ENCODE results near the gene SEC62.

The SEC62 gene

GRCh38 chr3:169953462-169954141 lies 13.0 kb upstream of the SEC62 start:
- TF ChIP-seq ZNF274 (IDR thresholded peaks at IDR 0.05; ENCODE audit: low read depth, low read length) = no peak
- H3K4me3 ChIP-seq (ENCODE audit: low read length) = no peak overlapping the region

GRCh38 chr3:169954142-169954756 lies 12.4 kb upstream of the SEC62 start:
- no peak for TF ChIP-seq ZNF274 (IDR thresholded peaks at IDR 0.05; ENCODE audit: low read depth, low read length)
- peak overlapping the region; percentile 51; the same call in 1 of the 2 replicates for H3K4me3 ChIP-seq (ENCODE audit: low read length)

- TF ChIP-seq ZNF274 (IDR thresholded peaks at IDR 0.05; ENCODE audit: low read depth, low read length) = no peak
- no peak overlapping the region for H3K4me3 ChIP-seq (ENCODE audit: low read length)
These were observed 11.2 kb upstream of the SEC62 start for GRCh38 chr3:169955406-169955805.

- H3K4me3 ChIP-seq (ENCODE audit: low read length) = no peak overlapping the region
These were observed 2.4 kb upstream of the SEC62 start for GRCh38 chr3:169964176-169964575.

GRCh38 chr3:169965562-169966427 lies 812 bp upstream of the SEC62 start:
- peak overlapping the region; percentile 80 for H3K4me3 ChIP-seq (ENCODE audit: low read length)
- TF ChIP-seq ZNF274 (IDR thresholded peaks at IDR 0.05; ENCODE audit: low read depth, low read length) = no peak

More at GRCh38 chr3:169964176-169964575, 2.4 kb upstream of the SEC62 start:
- no peak for TF ChIP-seq ZNF274 (IDR thresholded peaks at IDR 0.05; ENCODE audit: low read depth, low read length)

GRCh38 chr3:169966951-169967915 lies 626 bp downstream of the SEC62 start:
- peak overlapping the region; percentile 80 for H3K4me3 ChIP-seq (ENCODE audit: low read length)
- TF ChIP-seq ZNF274 (IDR thresholded peaks at IDR 0.05; ENCODE audit: low read depth, low read length) = no peak

- no peak for TF ChIP-seq ZNF274 (IDR thresholded peaks at IDR 0.05; ENCODE audit: low read depth, low read length)
- no peak overlapping the region; the same call in 1 of the 2 replicates for H3K4me3 ChIP-seq (ENCODE audit: low read length)
These were observed 1.7 kb downstream of the SEC62 start for GRCh38 chr3:169968224-169968885.

GRCh38 chr3:169969174-169970095 lies 2.8 kb downstream of the SEC62 start:
- no peak overlapping the region for H3K4me3 ChIP-seq (ENCODE audit: low read length)

GRCh38 chr3:169970847-169971246 lies 4.2 kb downstream of the SEC62 start:
- no peak for TF ChIP-seq ZNF274 (IDR thresholded peaks at IDR 0.05; ENCODE audit: low read depth, low read length)
- H3K4me3 ChIP-seq (ENCODE audit: low read length) = no peak overlapping the region

More at GRCh38 chr3:169969174-169970095, 2.8 kb downstream of the SEC62 start:
- no peak for TF ChIP-seq ZNF274 (IDR thresholded peaks at IDR 0.05; ENCODE audit: low read depth, low read length)

- no peak for TF ChIP-seq ZNF274 (IDR thresholded peaks at IDR 0.05; ENCODE audit: low read depth, low read length)
These were observed 4.9 kb downstream of the SEC62 start for GRCh38 chr3:169971522-169971921.

GRCh38 chr3:169980055-169980454 lies 13.4 kb downstream of the SEC62 start:
- no peak for TF ChIP-seq ZNF274 (IDR thresholded peaks at IDR 0.05; ENCODE audit: low read depth, low read length)
- H3K4me3 ChIP-seq (ENCODE audit: low read length) = no peak overlapping the region

More at GRCh38 chr3:169971522-169971921, 4.9 kb downstream of the SEC62 start:
- no peak overlapping the region for H3K4me3 ChIP-seq (ENCODE audit: low read length)

- no peak for TF ChIP-seq ZNF274 (IDR thresholded peaks at IDR 0.05; ENCODE audit: low read depth, low read length)
- no peak overlapping the region for H3K4me3 ChIP-seq (ENCODE audit: low read length)
These were observed 17.7 kb downstream of the SEC62 start for GRCh38 chr3:169984292-169984691.
